ENCODE measurements around the gene FBXL14.

The FBXL14 gene

GRCh38 chr12:1594261-1595025 is at the start of gene FBXL14:
Gene FBXL14 (minus strand): TSS chr12:1594581. CDS start chr12:1594066, 515 bp downstream.
- peak; percentile 84 to 86 for DNase-seq

GRCh38 chr12:1643905-1644533 is 49.6 kb upstream of the FBXL14 start:
- no peak for DNase-seq

GRCh38 chr12:1643043-1643442 is 48.7 kb upstream of the FBXL14 start:
- no peak for DNase-seq

GRCh38 chr12:1642513-1642912 is 48.1 kb upstream of the FBXL14 start:
- no peak for DNase-seq

GRCh38 chr12:1640328-1641234 is 46.2 kb upstream of the FBXL14 start:
- no peak for DNase-seq

GRCh38 chr12:1639538-1639937 is 45.2 kb upstream of the FBXL14 start:
- no peak for DNase-seq

GRCh38 chr12:1638203-1638602 is 43.8 kb upstream of the FBXL14 start:
- DNase-seq: no peak

GRCh38 chr12:1635301-1636095 is 41.1 kb upstream of the FBXL14 start:
- no peak for DNase-seq

- DNase-seq: peak; percentile 38 to 64
Observed at GRCh38 chr12:1634590-1635191, 40.3 kb upstream of the FBXL14 start.

GRCh38 chr12:1634149-1634548 is 39.8 kb upstream of the FBXL14 start:
- no peak for DNase-seq

- no peak for DNase-seq
Observed at GRCh38 chr12:1633459-1633858, 39.1 kb upstream of the FBXL14 start.

GRCh38 chr12:1632702-1633101 is 38.3 kb upstream of the FBXL14 start:
- no peak for DNase-seq

GRCh38 chr12:1630827-1631591 is 36.6 kb upstream of the FBXL14 start:
- no peak for DNase-seq

- no peak for DNase-seq
Observed at GRCh38 chr12:1630133-1630826, 35.9 kb upstream of the FBXL14 start.

GRCh38 chr12:1629338-1630132 is 35.2 kb upstream of the FBXL14 start:
- DNase-seq: no peak

- no peak for DNase-seq
Observed at GRCh38 chr12:1628666-1629337, 34.4 kb upstream of the FBXL14 start, which contains the start of gene WNT5B. Gene WNT5B (plus strand): TSS chr12:1629231. CDS start chr12:1631355, 2,124 bp downstream.

GRCh38 chr12:1622406-1622805 is 28.0 kb upstream of the FBXL14 start:
- no peak for DNase-seq

- no peak for DNase-seq
Observed at GRCh38 chr12:1620092-1620491, 25.7 kb upstream of the FBXL14 start.

GRCh38 chr12:1619587-1619986 is 25.2 kb upstream of the FBXL14 start:
- no peak for DNase-seq

All from stimulated activated CD4-positive, alpha-beta T cell treated with anti-CD3 and anti-CD28 coated beads, Interleukin-4, amount 100 ng/mL, for 4 hours (primary cell).